ENCODE data around the gene DCTPP1.

The DCTPP1 gene

DNA sequence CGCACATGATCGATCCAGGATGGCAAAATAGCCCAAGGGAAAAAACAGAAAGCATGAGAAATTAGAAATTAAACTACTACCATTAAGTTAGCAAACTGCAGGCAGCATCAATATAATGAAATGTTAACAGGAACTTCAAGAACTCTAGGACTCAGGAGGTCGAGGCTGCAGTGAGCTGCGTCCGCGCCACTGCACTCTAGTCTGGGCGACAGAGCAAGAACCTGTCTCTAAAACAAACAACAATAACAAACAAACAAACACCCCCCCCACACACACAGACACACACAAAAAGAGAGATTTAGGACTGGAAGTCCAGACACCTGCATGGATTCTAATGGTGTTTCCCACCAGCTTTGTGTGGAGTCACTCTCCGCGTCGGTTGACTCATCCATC, 16.4 kb upstream of the DCTPP1 start:
- no peak for DNase-seq

DNA sequence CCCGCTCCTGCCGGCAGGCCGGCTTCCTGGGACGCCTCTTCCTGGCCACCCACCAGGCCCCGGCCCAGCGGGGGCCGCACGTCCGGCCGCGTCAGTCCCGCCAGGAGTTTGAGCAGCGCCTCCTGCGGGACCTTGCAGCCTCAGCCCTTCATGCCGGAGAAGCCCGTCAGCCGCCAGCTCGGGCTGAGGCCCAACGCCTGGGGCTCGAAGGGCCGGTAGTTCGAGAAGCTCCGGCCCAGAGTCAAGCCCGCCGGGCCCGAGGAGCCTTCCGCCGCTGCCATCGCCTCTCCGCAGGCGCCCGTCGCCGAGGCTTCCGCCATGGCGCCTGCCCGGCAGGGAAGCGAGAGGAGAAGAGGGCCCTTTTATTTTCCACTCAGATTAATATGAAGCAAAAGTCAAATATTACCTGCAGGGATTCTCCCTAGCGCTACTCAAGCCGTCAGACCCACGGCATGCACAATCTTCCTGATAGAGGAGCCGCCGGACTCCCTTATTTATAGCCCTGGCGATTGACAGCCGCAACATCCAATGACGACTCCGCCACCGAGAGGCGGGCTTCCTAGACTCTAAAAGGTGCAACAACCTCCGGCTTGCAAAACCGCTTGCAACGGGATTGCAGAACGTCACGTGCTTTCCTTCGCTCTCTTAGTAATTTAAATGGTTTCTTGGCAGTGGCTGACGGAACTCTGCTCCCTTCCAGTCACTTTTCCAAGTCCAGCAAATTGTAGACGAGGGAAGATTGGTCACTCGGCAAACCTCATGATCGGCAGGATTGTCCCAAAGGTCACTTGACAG, 15.8 kb upstream of the DCTPP1 start, which contains the start of gene SEPHS2:
SEPHS2 (minus strand) TSS at position 467 of the 795 bp plus-strand sequence; CDS start at position 320, 147 bp downstream.
- peak; percentile 97 for DNase-seq

DNA sequence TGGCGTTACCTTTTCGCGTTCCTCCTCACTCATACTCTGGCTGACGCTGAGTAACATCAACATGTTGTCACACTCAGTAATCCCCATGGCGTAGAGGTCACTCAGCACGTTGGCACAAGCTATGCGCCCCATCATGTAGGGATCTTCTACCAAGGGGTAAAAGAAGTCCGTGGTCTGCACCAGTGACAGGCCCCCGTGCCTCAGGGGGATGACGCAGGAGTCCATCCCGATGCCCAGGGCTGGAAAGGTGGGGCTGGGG, 15.2 kb upstream of the DCTPP1 start:
- no peak for DNase-seq

DNA sequence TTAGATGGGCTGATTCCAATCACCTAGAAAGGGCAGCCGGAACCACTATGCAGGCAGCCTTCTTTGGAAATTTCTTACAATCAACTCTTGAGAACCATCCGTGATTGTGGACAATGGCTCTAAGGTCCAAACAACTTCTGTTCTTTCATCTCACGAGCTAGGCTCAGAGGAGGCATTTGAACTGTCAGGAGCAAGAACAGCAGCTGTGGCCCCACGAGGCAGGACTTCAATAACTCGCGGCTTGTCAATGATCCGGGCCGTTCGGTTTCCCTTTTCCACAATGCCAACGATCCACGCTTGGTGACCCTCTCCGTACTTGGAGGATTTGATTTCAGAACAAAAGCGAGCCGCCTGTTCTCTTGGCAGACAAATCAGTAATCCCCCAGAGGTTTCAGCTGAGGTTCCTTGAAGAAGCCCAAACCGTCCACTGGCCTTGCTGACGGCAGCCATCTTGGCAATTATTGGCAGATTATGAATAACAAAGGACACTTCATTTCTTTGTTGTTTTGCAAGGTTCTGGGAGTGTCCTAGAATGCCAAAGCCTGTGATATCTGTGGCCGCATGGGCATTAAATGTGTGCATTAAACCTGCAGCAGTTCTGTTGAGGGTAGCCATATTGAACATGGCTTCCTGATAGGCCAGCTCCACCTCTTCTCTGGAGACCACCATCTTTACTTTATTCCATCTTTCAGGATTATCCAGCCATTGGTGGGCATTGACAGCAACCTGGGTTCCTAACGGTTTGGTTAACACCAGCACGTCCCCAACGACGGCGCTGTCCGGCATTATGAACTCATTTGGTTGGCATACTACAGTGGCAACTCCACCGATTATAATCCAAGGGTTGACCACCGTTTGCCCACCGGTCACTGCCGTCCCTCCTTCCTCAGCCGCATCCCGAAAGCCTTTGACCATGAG, 14.7 kb upstream of the DCTPP1 start:
- no peak for DNase-seq

DNA sequence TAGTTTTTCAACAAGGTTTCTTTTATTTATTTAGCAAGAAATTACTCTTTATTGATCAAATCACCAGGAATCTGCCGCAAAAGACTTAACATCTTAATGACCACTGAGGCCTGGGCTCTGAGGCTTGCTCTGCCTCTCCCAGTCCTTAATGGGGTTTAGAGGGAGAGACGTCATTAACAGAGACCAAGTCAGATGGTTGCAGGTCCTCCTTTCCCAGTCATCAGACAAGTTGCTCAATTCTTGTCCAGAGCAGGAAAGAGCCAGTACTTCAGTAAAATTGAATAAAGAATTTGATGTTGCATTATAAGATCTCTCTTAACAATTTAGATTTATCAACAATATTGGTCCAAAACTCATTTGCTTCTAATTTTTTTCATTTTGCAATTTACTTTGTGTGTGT, 13.8 kb upstream of the DCTPP1 start:
- DNase-seq = no peak

DNA sequence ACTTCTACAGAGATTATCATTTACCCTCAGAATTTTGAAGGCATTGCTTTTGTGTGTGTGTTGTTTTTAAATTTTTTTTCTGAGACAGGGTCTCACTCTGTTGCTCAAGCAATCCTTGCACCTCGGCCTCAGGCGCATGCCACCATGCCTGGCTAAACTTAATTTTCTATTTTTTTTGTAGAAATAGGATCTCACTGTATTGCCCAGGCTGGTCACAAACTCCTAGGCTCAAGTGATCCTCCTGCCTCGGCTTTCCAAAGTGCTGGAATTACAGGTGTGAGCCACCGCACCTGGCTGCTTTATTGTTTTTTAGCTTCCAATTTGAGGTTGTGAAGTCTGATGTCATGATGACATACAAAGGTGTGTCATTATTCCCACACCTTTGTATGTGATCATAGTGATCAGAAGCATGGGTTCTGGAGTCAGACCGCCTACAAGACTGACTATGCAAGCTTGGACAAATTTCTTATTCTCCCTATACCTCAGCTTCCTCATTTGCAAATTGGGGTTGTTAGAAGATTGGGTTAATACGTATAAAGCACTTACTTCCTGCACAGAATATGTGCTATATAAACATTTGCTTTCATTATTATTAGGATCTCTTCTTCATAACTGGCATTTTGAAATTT, 10.0 kb upstream of the DCTPP1 start:
- DNase-seq = no peak

DNA sequence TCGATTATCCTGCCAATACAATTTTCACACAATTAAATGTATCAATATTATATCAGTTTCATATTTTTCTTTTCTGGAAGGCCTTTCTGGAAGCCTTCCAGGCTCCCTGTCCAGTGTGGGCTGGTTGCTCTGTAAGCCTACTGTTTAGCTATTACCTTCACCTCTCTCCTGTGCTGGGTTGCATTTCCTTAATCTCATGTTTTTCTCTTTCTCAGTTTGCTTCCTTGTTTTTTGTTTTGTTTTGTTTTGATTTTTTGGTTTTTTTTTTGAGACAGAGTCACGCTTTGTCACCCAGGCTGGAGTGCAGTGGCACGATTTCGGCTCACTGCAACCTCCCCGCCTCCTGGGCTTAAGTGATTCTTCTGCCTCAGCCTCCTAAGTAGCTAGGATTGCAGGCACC, 9.0 kb upstream of the DCTPP1 start:
- DNase-seq = no peak

DNA sequence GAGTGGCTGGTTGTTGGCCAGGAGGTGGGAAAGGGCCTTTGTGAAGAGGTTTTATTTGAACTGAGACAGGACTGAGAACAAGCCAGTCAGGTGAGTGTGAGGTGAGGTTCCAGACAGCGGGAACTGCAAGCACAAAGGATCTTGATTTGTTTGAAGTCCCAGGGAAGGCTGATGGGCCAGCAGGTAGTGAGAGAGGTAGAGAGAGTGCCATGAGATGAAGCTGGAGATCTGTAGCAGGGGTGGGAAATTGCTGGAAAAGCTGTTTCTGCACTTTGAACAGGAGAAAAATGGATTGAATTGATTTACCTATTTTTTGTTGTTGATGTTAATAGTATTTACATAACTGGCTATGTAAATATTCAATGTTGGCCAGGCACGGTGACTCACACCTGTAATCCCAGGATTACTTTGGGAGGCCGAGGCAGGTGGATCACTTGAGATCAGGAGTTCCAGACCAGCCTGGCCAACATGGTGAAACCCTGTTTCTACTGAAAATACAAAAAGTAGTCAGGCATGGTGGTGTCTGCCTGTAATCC, 7.7 kb upstream of the DCTPP1 start:
- no peak for DNase-seq

DNA sequence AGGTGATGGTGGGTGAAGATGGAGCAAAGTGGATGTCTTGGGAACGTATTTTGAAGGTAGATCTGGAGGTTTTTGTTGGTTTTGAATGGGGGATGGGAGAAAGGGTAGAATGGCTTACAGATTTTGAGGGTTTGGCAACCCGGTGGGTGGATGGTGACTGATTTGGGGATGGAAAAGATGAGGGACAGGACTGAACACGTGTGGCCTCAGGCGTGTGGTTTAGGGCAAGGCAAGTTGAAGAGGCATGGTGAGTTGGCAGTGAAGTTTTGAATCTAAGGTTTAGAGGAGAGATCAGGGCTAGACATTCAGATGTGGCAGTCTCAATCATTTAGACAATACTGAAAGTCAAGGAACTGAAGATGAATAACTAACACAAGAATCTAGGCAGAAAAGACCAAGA, 5.0 kb upstream of the DCTPP1 start:
- DNase-seq = peak; percentile 80

DNA sequence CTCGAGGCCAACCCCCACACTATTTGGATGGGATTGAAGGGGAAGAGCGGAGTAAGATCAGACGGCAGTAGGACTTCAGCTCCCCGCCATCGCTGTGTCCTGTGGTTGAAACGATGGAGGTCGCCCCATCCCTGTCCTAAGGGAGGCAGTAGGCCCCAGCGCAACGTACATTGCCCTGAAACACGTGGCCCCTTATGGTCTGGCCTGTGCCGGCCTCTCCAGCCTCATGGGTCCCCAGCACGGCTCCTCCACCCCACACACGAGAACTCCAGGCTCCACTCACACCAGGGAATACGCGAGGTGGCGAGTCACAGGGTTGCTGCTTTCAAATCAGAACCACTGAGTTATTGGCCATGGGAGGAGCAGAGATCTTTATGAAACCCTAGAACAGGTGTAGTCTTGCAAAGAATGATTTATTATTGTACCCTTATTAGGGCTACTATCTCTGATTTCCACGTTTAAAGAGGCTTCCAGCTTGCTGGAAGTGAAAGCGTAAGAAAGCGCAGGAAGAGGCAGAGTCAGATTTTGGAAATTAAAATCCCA, 669 bp upstream of the DCTPP1 start:
- DNase-seq = no peak

DNA sequence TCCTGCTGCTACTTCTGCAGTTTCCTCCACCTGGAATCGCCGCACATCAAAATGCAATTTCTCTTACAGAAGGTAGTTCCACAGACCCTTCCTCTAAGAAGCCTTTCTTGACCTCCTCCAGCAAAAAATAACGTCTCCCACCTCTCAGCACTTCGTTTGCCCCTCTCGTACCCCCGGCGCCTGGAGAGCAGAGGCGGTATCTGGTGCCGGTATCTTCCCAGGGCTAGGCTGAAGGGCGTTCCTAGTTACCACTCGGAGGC, 482 bp downstream of the DCTPP1 start:
- DNase-seq = no peak

DNA sequence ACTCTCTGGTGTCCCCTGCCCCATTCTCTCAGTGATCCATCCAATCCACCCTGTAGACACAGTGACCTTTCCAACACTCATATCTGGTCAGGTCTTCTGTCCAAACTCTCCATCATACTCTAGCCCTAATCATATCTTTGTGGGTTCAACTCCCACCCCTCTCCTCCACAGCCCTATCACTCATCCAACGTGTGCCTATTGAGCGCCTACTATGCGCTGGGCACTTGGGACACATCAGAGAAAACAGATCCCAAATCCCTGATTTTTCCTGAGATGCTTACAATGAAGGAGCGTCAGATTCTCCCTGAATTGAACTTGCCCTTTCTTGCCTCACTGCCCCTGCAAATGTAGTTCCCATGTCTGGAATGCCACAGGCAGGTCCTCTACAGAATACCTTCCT, 1.8 kb downstream of the DCTPP1 start:
- no peak for DNase-seq

DNA sequence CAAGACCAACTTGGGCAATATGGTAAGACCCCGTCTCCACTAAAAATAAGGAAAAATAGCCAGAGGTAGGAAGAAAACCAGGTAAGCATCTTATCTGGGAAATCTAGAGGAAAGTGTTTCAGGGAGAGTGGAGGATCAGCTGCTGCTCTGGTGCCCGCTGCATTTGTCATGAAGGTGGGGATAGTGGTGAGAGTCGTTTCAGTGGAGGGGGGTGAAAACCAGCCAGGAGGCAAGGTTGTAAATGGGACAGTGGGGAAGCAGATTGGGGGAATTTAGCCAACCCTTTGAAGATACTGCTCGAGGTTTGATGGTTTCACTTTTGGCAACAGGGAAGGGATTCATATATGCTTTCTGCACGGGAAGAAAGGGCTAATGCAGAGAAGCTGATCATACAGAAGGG, 8.8 kb downstream of the DCTPP1 start:
- DNase-seq = no peak

DNA sequence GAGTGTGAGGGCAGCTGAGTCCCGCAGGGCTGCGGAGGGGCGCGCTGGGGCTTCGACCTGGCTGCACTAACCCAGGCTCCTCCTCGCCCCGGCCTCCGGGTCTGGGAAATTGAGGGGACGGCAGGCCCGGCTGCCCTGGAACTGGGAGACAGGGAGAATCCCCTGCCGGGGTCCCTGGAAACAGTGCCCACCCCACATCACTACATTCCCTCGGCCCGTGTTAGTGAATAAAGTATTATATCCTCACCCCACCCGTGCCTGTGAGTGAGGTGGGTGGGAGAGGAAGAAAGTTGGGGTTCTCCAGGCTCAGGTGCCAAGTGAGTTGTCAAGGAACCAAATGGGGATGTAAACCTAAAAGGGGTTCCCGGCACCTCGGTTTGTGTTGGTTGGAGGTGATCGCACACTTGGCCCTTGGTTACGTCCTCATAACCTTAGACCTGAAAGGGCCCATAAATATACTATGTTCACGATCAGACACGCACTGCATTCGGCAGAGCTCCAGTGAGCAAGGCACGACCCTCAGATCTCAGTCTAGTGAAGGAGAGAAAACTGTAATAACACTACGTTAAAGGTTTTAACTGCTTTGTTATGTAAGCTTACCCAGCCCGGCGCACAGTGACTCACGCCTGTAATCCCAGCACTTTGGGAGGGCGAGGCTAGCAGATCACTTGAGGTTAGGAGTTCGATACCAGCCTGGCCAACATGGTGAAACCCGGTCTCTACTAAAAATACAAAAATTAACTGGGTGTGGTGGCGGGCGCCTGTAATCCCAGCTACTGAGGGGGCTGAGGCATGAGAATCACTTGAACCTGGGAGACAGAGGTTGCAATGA, 11.3 kb downstream of the DCTPP1 start:
- DNase-seq = no peak

DNA sequence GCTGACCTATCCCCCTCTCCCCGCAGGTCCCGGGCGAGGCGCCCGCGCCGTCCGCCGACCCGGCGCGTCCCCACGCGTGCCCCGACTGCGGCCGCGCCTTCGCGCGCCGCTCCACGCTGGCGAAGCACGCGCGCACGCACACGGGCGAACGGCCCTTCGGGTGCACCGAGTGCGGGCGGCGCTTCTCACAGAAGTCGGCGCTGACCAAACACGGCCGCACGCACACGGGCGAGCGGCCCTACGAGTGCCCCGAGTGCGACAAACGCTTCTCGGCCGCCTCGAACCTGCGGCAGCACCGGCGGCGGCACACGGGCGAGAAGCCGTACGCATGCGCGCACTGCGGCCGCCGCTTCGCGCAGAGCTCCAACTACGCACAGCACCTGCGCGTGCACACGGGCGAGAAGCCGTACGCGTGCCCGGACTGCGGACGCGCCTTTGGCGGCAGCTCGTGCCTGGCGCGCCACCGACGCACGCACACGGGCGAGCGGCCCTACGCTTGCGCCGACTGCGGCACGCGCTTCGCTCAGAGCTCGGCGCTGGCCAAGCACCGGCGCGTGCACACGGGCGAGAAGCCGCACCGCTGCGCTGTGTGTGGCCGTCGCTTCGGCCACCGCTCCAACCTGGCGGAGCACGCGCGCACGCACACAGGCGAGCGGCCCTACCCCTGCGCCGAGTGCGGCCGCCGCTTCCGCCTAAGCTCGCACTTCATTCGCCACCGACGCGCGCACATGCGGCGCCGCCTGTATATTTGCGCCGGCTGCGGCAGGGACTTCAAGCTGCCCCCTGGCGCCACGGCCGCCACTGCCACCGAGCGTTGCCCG, 12.1 kb downstream of the DCTPP1 start:
- peak; percentile 87 for DNase-seq

DNA sequence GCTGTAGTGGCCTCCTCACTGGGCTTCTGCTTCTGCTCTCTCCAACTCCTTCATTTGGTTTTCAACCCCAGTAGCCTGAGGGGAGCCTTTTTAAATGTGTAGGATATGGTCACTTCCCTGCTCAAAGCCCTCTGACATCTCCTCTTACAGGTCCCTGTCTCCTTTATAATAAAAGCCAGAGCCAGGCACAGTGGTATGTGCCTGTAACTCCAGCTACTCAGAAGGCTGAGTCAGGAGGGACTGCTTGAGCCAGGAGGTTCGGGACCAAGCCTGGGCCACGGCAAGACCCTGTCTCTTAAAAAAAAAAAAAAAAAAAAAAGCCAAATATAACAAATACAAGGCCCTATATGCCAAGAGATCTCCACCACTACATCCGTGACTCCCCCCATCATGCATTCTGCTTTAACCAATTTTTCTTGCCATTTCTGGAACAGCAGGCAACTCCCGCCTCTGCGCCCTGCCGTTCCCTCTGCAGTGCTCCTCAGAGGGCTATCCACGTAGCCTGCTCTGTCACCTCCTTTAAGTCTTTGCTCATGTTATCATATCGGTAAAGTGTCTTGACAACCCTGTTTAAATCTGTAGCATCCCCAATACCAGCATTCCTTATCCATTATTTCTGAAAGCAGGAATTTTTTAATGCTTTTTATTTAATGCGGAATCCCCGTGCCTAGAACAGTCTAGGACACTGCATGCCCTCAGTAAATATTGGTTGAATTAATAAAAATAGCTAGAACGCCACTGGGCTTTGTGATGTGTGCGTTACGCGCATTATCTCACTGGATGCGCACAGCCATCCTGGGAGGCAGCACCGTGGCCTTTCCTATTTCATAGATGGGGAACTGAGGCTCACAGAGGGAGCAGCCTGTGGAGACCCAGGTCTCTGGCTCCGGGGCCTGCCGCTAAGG, 13.0 kb downstream of the DCTPP1 start:
- DNase-seq = no peak

DNA sequence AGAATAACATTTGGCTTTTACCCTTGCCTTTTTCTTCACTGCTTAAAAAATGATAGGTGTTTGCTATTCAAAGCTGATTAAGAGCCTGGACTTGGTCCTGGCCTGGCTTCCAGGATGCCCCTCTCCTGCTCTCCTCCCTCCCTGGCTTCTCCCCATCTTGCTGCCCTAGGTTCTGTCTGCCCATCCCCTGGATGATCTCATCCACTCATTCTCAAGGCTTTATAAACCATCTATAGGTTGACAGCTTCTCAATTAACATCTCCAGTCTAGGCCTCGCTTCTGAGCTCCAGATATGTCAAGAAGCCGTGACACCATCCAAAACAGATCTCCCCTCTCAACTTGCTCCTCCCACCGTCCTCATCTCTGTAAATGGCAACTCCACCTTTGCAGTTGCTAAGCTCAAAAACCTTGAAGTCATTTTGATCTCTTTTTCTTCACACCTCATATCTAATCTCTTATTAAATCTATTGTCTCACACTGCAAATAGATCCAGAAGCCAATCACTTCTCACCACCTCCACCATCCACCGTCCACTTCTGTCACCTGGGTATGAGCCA, 13.7 kb downstream of the DCTPP1 start:
- no peak for DNase-seq

DNA sequence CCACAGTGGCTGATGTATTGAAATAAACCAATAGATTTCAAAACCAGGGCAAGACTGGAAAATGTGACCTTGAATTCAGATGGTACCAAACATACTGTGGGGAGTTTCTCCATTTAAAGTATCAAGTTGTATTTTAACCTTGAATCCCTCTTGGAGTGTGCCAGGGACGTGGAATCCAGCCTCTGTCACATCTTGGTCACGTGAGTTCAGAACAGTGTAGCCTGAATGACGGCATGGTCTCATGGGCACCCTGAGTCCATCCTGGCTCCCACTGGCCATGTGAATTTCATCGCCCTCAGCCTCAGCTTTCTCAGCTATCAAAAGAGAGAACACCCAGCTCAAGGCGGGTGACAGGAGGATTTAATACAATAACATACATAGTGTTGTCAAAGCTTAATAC, 15.7 kb downstream of the DCTPP1 start:
- no peak for DNase-seq

DNA sequence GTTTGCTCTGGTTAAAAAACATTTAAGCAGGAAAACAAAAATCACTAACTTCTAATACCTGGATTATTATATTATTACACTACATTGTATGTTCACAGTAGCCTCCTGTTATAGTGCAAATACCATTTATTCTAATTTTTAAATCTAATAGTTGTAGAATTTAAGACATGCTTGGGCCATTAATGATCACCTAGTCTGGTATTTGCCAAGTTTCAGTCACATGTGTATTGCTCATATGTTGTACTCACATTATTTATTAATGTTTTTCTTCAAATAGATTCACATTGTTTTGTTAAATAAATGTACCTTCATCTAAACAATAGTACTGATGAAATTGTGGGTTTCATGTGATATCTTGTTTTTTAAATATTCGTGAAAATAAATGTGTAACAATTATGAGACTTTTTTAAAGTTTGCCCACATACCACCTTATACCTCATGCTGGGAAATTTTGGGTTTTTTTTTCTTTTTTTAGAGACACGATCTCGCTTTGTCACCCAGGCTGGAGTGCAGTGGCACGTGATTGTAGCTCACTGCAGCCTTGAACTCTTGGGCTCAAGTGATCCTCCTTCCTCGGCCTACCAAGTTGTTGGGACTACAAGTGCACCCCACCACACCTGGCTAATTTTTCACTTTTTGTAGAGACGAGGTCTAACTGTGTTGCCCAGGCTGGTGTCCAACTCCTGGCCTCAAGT, 16.6 kb downstream of the DCTPP1 start:
- no peak for DNase-seq

Data from stimulated activated CD4-positive, alpha-beta T cell treated with anti-CD3 and anti-CD28 coated beads, Interleukin-4, amount 100 ng/mL, for 24 hours (primary cell).